ENCODE results near the gene NEUROD1.

- TF ChIP-seq CTCF (tag by site-specific recombination; IDR thresholded peaks at IDR 0.05) (no peak), SP2 (tag by site-specific recombination; IDR thresholded peaks at IDR 0.05) (no peak), BCL6B (tag by site-specific recombination; IDR thresholded peaks at IDR 0.05) (no peak)
Measured at GRCh38 chr2:181628590-181629585, 51.4 kb downstream of the NEUROD1 start.
